GM21737 (cell line): Measurements from ENCODE around the gene CTNNA3.
"Not testable (repeated sequence)": the region's sequence is repeated elsewhere in the genome, so short reads cannot be mapped to it uniquely, and the experiment has no call there.

ENCODE experiments used
- ATAC-seq: cut with Tn5 transposase; IDR thresholded peaks from one replicate; pipeline ENCODE4 v1.9.1; 2021; ENCODE audit warnings: mild to moderate bottlenecking, moderate library complexity; ENCODE audit not compliant: unreplicated experiment

Gene CTNNA3

GRCh38 chr10:67259319-67259929, 436.6 kb downstream of the CTNNA3 start:
- no peak for ATAC-seq

DNA sequence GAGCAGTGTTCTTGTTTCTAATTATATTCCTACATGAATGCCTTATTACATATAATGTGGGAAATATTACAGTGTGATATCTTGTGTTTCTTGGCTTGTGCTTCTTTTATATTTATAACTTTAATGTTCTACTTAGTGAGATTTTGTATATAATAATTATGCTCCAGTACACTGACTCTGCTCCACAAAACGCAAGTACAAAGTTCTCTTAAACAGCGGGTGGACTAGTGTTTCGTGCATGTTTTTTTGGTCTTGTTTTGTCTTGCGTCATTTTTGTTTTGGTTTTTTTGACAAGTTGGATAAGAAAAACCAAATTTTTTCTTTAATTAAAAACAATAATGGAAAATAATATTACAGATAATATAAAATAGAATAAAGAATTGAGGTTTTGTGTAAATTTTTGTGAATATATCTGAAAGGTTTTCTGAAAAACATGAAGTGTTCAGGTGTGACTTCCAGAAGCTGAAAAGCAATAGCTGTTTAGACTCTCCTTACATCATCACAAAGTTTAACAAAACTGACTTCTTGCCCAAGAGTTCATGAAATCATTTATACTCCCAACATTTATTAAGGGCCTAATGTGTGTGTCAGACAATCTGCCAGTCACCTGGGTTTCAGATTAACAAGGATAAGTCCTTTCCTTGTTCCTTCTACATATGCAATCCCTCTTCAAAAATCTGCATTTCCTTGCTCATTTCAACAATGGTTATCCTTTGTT, 438.4 kb downstream of the CTNNA3 start:
- no peak for ATAC-seq

- ATAC-seq, result no peak
These were observed 439.0 kb downstream of the CTNNA3 start for GRCh38 chr10:67257018-67257417.

DNA sequence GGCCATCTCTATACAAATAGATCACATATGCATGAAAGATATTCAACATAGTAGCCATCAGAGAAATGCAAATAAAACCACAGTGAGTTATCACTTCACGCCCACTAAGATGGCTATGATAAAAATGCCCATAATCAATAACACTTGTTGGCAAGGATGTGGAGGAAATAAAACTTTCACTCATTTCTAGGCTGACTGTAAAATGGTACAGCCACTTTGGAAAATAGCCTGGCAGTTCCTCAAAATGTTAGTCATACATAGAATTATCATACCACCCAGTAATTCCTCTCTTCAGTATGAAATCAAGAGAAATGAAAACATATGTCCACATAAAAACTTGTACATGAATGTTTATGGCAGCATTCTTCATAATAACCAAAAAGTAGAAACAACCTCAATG, 445.3 kb downstream of the CTNNA3 start:
- no peak for ATAC-seq

DNA sequence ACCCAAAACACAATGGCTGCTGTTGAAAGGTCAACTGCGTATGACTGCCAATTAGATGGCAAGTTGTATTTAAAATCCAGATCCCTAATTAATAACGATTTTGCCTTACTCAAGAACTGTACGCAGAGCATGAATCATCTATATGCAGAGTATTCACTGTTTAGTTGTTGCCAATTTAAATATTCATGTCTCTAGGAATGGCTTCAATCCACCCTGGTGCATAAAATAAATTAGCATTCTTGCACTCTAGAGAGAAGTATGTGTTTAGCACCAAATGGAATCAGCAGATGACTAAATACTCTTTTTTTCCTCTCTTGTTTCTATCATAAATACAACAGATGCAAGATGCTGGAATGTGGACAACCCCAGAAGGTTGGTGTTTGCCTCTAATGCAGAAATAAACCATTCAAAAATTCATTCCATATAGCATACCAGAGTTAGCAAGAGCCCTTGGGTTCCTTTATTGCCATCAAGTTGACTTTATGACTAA, 449.9 kb downstream of the CTNNA3 start:
- ATAC-seq, result no peak

- ATAC-seq, result no peak
These were observed 453.5 kb downstream of the CTNNA3 start for GRCh38 chr10:67242528-67242927.

DNA sequence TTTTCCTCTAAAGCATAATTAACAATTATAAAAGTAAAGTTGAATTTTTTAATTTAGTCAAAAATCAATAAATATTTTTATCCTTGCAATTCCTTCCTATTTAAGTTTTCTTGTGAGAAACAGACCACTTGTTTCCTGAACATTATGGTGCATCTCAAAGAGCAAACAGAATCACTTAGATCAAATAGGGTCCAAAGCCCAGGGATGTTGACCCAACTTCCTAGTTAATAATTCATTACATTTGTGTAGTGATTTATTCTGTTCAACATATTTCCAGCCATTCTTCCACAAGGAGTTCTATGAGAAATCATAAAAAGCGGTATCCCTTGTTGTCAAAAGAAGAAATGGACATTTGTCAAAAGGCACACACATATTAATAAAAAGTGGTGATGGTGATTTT, 454.5 kb downstream of the CTNNA3 start:
- no peak for ATAC-seq

GRCh38 chr10:67239864-67240497, 456.0 kb downstream of the CTNNA3 start:
- ATAC-seq, result no peak

DNA sequence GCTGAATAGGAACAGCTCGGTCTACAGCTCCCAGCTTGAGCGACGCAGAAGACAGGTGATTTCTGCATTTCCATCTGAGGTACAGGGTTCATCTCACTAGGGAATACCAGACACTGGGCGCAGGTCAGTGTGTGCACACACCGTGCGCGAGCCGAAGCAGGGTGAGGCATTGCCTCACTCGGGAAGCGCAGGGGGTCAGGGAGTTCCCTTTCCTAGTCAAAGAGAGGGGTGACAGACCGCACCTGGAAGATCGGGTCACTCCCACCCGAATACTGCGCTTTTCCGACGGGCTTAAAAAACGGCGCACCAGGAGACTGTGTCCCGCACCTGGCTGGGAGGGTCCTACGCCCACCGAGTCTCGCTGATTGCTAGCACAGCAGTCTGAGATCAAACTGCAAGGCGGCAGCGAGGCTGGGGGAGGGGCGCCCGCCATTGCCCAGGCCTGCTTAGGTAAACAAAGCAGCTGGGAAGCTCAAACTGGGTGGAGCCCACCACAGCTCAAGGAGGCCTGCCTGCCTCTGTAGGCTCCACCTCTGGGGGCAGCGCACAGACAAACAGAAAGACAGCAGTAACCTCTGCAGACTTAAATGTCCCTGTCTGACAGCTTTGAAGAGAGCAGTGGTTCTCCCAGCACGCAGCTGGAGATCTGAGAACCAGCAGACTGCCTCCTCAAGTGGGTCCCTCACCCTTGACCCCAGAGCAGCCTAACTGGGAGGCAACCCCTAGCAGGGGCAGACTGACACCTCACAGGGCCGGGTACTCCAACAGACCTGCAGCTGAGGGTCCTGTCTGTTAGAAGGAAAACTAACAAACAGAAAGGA, 465.1 kb downstream of the CTNNA3 start:
- ATAC-seq, result not testable (repeated sequence)

DNA sequence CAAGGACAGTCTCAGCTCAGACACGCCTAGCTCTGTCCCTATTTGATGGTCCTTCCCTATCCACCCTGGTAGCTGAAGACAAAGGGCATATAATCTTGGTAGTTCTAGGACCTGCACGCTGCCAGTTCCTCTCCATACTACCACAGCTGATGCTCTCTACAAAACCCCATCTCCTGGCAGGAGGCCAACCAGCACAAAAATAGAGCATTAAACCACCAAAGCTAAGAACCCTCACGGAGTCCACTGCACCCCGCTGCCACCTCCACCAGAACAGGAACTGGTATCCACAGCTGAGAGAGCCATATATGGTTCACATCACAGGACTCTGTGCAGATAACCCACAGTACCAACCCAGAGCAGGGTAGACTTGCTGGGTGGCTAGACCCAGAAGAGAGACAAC, 470.8 kb downstream of the CTNNA3 start:
- ATAC-seq, result no peak

GRCh38 chr10:67224553-67224952, 471.4 kb downstream of the CTNNA3 start:
- ATAC-seq, result no peak

GRCh38 chr10:67222934-67223333, 473.1 kb downstream of the CTNNA3 start:
- ATAC-seq, result no peak

DNA sequence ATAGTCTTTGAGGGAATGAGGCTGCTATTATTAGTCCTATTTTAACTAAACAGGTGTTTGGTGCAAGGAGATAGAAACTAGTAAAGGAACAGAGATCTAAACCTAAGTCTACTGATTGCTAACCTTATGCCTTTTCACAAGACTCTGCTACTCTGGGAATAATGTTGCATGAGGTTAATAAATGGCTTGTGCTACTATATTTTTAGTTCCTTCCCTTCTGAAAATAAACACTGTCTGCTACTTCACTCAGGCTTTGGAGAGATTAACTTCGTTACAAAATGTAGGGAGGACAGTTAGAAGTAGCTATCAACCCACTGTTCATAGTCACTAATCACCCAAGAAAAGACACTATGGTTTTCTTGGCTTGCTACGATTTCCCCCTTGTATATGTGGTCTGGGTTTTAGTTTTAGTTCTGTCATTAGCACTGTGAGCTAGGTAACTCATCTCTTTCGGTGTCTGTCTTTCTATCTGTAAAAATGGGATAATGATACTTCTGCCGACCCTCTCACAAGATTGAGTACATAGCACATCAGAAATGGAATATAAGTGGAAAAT, 474.0 kb downstream of the CTNNA3 start:
- no peak for ATAC-seq

- ATAC-seq, result no peak
These were observed 484.3 kb downstream of the CTNNA3 start for GRCh38 chr10:67211680-67212079.

- ATAC-seq, result not testable (repeated sequence)
These were observed 488.1 kb downstream of the CTNNA3 start for GRCh38 chr10:67207923-67208322.

GRCh38 chr10:67200913-67201564, 495.0 kb downstream of the CTNNA3 start:
- ATAC-seq, result no peak

DNA sequence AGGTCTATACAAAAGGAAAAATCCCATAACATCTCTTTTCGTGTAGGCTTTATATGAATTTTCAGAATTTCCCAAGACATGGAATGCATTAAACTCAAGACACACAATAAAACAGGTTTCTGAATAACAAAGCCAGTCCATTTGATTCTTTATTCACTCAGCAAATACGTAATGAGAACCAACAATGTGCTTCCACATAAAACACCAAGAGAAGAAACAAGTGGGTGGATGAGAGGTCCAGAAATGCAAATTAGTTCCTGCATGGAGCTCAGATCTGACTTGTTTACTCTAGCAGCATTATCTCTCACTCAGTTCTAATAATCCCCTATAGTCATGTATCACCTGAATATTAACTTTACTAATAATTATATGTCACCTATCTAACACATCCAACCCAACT, 520.6 kb downstream of the CTNNA3 start:
- no peak for ATAC-seq

GRCh38 chr10:67173787-67174186, 522.2 kb downstream of the CTNNA3 start:
- no peak for ATAC-seq

DNA sequence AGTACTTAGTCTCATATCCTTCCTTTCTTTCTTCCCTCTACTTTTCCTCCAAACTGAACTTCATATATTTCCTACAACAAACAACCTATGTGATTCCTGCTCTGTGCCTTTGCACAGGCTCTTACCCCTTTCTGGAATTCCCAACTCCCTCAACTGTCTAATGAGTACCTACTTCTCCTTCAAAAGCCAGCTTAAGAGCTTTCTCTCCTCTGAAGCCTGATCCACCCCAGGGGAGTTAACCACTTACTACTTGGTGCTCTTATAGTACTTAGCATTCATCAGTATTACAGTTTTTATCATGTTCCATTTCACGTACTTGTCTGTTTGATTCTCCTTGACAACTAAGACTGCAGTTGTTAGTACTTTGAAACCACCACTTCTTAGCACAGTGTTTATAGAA, 524.0 kb downstream of the CTNNA3 start:
- ATAC-seq, result no peak

DNA sequence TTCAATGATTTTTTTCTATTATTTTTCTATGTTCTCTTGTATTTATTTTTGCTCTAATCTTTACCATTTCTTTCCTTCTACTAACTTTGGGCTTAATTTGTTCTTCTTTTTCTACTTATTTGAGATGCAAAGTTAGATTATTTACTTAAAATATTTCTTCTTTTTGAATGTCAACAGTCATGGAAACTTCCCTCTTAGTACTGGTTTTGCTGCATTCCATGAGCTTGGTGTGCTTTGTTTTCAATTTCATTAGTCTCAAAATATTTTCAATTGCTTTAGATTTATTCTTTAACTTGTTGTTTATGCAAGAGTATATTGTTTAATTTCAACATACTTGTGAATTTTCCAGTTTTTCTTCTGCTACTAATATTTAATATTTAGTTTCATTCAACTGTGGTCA, 539.8 kb downstream of the CTNNA3 start:
- no peak for ATAC-seq
